Muscle of back (tissue), 10 donors: ENCODE data around the gene BDKRB2. TPM values are rescaled to one million over a fixed set of nuclear protein-coding genes. Genes with fewer than 3 reads are reported as not detected.

Source experiments
- polyA plus RNA-seq, 10 donors: library from polyadenylated mRNA; unstranded; fragments of 120-200 nt; gene quantifications; one replicate each; pipeline ENCODE4 v1.2.1, GENCODE V29; 2013; ENCODE audit not compliant: insufficient read length in 10 of 10

Gene BDKRB2
- polyA plus RNA-seq, 10 donors, result 1.8 to 7.2 (median 3.6) TPM

Other genes with a start within 250 kb of the BDKRB2 start
- 10 to 100 TPM; 11.9 to 35.5 (median 17.2) TPM for gene C14orf132, start 165.5 kb upstream of the BDKRB2 start, polyA plus RNA-seq
- 1 to 10 TPM in 3 of 10 donors, under 1 TPM in 7; 0.27 to 1.2 (median 0.82) TPM for gene BDKRB1, start 51.4 kb downstream of the BDKRB2 start, polyA plus RNA-seq
- gene ATG2B, start 158.5 kb downstream of the BDKRB2 start, polyA plus RNA-seq, result 10 to 100 TPM; 12.9 to 23.6 (median 17.1) TPM
- 10 to 100 TPM; 11.0 to 20.2 (median 14.9) TPM for gene GSKIP, start 158.7 kb downstream of the BDKRB2 start, polyA plus RNA-seq
- gene AK7, start 187.3 kb downstream of the BDKRB2 start, polyA plus RNA-seq, result under 1 TPM; 0.16 to 0.68 (median 0.36) TPM